ENCODE data around the gene QRSL1. TPM values are rescaled to one million over a fixed set of nuclear protein-coding genes. Genes with fewer than 3 reads are reported as not detected.

QRSL1 gene
- total RNA-seq, 1 experiment from 2014 or later: 19.5 TPM

GRCh38 chr6:106628658-106629102 lies 698 bp upstream of the QRSL1 start:
- Histone ChIP-seq H3K79me1 (ENCODE audit: insufficient read depth, low read depth, low read length, poor library complexity, severe bottlenecking) (peaks cover 5% of the 10 kb centered on the region), H3K9me3 (ENCODE audit: control insufficient read depth, low read depth, low read length) (no peaks in the 10 kb centered on the region), H2BK120ac (ENCODE audit: low read depth, low read length, poor library complexity, severe bottlenecking) (no peak overlapping the region), H3K14ac (ENCODE audit: insufficient read depth, low read length) (no peak overlapping the region), H3K27me3 (ENCODE audit: insufficient read depth, low read length) (no peaks in the 10 kb centered on the region), H2AK5ac (ENCODE audit: insufficient read length, low read length) (no peak overlapping the region), H3K79me2 (ENCODE audit: insufficient read depth, low read length) (peaks cover 16% of the 10 kb centered on the region; the same call in 1 of the 2 replicates), H2BK20ac (ENCODE audit: low read depth, low read length, poor library complexity, severe bottlenecking) (no peak overlapping the region), H3K56ac (ENCODE audit: insufficient read length, low read depth, low read length) (no peak overlapping the region), H3K18ac (ENCODE audit: insufficient read length, low read depth, low read length) (no peak overlapping the region), H3K23ac (ENCODE audit: insufficient read length, low read depth, low read length) (no peak overlapping the region), H3T11ph (ENCODE audit: low read length) (no peak overlapping the region), H2AFZ (ENCODE audit: low read length) (no peak overlapping the region), H2BK5ac (ENCODE audit: insufficient read length, low read length) (no peak overlapping the region), H4K91ac (ENCODE audit: insufficient read length, low read depth, low read length) (no peak overlapping the region), H4K8ac (replicated peaks; ENCODE audit: insufficient read length, low read depth, low read length) (no peak overlapping the region), H2BK15ac (ENCODE audit: low read depth, low read length) (no peak overlapping the region), H4K5ac (ENCODE audit: insufficient read length, low read depth, low read length) (no peak overlapping the region), H3K4me1 (ENCODE audit: insufficient read depth, low read length) (no peaks in the 10 kb centered on the region; the same call in 1 of the 2 replicates), H3K23me2 (ENCODE audit: insufficient read length, low read depth, low read length, poor library complexity, severe bottlenecking) (peaks cover 8% of the 10 kb centered on the region), H3K9ac (ENCODE audit: extremely low read depth, insufficient read length, low read length) (peak overlapping the region; percentile 64), H3K4me2 (ENCODE audit: insufficient read depth, insufficient read length, low read length) (peak overlapping the region; percentile 93), H3K4ac (ENCODE audit: low read depth, low read length) (no peak overlapping the region), H4K20me1 (ENCODE audit: control insufficient read depth, insufficient read depth, insufficient read length) (no peaks in the 10 kb centered on the region), H3K27ac (ENCODE audit: insufficient read length, low read depth, low read length) (peak overlapping the region; percentile 17), H2BK12ac (ENCODE audit: insufficient read length, low read depth, low read length) (no peak overlapping the region)
- peaks cover 0 to 3% of the 10 kb centered on the region in 2 experiments; a peak in 2 of 5 replicates for H3K9me3 Mint-ChIP-seq
- no peak for DNase-seq
- no peak for TF ChIP-seq CTCF (conservative IDR thresholded peaks at IDR 0.05)
- peak overlapping the region; percentile 92 to 96 for H3K4me3 Mint-ChIP-seq
- WGBS (ENCODE audit: extremely low coverage, insufficient read length, low lambda C conversion rate): no CpG with 5 or more reads among the region's 7 CpGs
- H3K4me1 Mint-ChIP-seq: peaks cover 30 to 48% of the 10 kb centered on the region in 2 experiments
- peak overlapping the region; percentile 98; a peak in 6 of 7 replicates for H3K27ac Mint-ChIP-seq
- H3K36me3 Mint-ChIP-seq (ENCODE audit: insufficient read depth in 1 of 3, low read depth in 3 of 3): peaks cover 2 to 11% (median 6%) of the 10 kb centered on the region in 3 experiments; a peak in 5 of 7 replicates
- no peaks in the 10 kb centered on the region for H3K27me3 Mint-ChIP-seq (ENCODE audit: low read depth)

All from H9 (cell line).